Hepatocyte (in vitro differentiated cells): ENCODE results near the gene AP3D1.

Experiments used
- EZH2 ChIP-seq: fragments of 200-600 bp; sonication (generic); IDR thresholded peaks from 2 replicates; pipeline ENCODE4 v1.6.1; 2016; ENCODE audit warnings: antibody characterized with exemption, mild to moderate bottlenecking, borderline replicate concordance
- EZH2phosphoT487 ChIP-seq: fragments of 200-600 bp; sonication (generic); IDR thresholded peaks from one replicate; pipeline ENCODE4 v1.6.1; 2018; ENCODE audit warnings: antibody characterized with exemption, mild to moderate bottlenecking, low read depth, moderate library complexity; ENCODE audit not compliant: unreplicated experiment, severe bottlenecking
- TF ChIP-seq, protein P1 (sequence below): fragments of 200-600 bp; sonication (generic); IDR thresholded peaks from 2 replicates; pipeline ENCODE4 v1.5.1; 2016; ENCODE audit warnings: antibody characterized with exemption, mild to moderate bottlenecking; ENCODE audit not compliant: poor library complexity

DNA sequence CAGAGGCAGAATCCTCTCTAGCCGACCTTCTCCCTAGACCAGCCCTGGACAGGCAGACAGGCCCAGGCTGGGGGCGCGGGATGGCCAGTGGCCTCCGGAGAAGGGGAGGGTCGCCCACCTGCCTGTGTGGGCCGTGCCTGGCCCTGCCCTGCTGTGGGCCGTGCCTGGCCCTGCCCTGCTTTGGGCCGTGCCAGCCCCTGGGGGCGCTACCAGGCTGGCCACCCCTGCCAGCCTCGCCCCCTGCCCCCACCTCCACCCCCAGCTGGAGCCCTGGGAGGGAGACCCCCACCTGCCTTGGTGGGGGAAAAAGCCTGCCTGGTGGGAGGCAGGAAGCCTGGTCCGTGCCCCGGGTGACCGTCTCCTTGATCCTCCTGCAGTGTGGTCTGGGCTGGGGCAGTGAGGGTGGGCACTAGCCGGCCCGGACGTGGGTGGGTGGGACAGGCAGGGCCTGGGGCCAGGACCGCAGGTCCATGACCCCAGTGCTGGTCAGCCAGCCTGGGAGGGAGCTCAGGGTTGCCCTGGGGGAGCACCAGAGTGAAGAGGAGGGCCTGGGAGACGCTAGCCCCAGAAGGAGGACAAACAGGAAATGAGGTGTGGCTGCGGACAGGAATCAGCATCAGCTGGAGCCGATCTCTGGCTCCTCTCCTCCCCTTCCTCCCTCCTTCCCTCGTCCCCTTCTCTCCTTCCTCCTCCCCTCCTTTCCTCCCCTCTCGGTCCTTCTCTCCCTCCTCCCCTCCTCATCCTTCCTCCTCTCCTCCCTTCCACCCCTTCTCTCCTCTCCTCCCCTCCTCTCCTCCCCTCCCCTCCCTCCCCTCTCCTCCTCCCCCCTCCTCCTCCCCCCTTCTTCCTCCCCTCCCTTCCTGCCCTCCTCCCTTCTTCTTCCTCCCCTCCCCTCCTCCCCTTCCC is 95.2 kb downstream of the AP3D1 start:
- TF ChIP-seq, protein P1, sequence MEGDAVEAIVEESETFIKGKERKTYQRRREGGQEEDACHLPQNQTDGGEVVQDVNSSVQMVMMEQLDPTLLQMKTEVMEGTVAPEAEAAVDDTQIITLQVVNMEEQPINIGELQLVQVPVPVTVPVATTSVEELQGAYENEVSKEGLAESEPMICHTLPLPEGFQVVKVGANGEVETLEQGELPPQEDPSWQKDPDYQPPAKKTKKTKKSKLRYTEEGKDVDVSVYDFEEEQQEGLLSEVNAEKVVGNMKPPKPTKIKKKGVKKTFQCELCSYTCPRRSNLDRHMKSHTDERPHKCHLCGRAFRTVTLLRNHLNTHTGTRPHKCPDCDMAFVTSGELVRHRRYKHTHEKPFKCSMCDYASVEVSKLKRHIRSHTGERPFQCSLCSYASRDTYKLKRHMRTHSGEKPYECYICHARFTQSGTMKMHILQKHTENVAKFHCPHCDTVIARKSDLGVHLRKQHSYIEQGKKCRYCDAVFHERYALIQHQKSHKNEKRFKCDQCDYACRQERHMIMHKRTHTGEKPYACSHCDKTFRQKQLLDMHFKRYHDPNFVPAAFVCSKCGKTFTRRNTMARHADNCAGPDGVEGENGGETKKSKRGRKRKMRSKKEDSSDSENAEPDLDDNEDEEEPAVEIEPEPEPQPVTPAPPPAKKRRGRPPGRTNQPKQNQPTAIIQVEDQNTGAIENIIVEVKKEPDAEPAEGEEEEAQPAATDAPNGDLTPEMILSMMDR, result no peak
- TF ChIP-seq EZH2, result no peak
- no peak for TF ChIP-seq EZH2phosphoT487
